ENCODE measurements around the gene SRD5A2. TPM values are rescaled to one million over a fixed set of nuclear protein-coding genes. Genes with fewer than 3 reads are reported as not detected.

The SRD5A2 gene
- total RNA-seq, 3 donors from 2014 or later = 0.32 to 0.33 TPM; not detected in 1

DNA sequence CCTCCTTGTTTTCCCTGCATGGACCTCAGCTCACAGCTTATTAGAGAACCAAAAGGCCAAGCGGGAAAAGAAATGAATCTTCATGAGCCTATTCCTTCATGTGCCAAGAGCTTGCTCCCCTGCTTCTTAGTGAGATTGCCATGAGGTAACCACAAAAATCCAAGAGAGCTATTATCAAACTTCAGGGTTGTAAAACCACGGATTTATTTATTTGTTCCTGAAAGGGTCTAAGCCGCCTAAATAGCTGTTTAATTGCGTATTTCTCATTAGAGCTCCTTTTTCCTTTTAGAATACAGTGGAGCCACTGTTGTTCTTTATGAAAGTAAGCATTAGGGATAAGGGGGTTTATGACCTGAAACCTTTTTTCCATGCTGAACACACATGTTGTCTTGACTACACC, 58.0 kb downstream of the SRD5A2 start:
- no peak for DNase-seq (ENCODE audit: low spot score in 2 of 2)
- Histone ChIP-seq H3K27me3 (no peaks in the 10 kb centered on the region), H3K36me3 (no peaks in the 10 kb centered on the region), H3K4me3 (no peak overlapping the region), H3K9me3 (no peaks in the 10 kb centered on the region), H3K27ac (no peak overlapping the region), H3K4me1 (no peaks in the 10 kb centered on the region)
- TF ChIP-seq POLR2A (IDR thresholded peaks at IDR 0.05) (no peak), POLR2AphosphoS5 (IDR thresholded peaks at IDR 0.05) (no peak)
- TF ChIP-seq, protein P1, sequence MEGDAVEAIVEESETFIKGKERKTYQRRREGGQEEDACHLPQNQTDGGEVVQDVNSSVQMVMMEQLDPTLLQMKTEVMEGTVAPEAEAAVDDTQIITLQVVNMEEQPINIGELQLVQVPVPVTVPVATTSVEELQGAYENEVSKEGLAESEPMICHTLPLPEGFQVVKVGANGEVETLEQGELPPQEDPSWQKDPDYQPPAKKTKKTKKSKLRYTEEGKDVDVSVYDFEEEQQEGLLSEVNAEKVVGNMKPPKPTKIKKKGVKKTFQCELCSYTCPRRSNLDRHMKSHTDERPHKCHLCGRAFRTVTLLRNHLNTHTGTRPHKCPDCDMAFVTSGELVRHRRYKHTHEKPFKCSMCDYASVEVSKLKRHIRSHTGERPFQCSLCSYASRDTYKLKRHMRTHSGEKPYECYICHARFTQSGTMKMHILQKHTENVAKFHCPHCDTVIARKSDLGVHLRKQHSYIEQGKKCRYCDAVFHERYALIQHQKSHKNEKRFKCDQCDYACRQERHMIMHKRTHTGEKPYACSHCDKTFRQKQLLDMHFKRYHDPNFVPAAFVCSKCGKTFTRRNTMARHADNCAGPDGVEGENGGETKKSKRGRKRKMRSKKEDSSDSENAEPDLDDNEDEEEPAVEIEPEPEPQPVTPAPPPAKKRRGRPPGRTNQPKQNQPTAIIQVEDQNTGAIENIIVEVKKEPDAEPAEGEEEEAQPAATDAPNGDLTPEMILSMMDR (IDR thresholded peaks at IDR 0.05) = no peak
- intact Hi-C loops (cut with DNase I; ENCODE audit: low total_unique reads) = no loop called here

DNA sequence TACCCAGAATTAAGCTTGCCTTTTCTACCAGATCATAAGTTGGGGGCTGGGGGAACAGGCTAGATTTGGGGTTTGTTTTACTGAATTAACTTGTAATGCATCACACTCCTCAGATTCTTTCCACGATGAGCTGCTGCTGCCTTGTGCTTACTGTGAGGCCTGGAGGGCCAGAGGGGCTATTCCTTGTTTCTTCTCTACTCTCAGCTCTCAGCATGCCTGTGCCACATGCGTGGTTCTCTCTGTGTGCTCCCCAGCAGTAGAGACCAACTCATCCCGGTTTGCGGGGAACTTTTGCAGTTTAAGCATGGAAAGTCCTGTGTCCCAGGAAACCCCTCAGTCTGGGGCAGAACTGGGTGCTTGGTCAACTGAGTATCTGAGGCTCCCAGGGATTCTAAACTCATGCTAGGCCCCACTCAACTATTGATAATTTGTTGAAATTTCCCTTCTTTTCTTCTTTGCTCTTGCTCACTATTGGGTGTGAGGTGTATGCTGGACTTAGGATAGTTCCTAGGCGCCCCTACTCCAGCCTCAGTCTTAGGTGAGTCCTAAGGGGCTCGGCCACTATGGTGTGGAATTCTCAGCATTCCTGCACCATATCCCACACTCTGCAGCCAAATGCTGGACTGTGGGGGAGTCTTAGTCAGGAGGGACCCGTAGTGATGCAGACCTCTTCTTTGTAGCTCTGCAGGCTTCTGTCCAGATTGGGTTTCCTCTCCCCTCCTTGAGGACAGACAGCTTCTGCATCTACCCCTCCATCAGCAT, 63.1 kb downstream of the SRD5A2 start:
- H3K27me3 ChIP-seq = no peaks in the 10 kb centered on the region
- TF ChIP-seq POLR2A (IDR thresholded peaks at IDR 0.05) (no peak), POLR2AphosphoS5 (IDR thresholded peaks at IDR 0.05) (no peak)
- TF ChIP-seq, protein P1 (IDR thresholded peaks at IDR 0.05) = no peak
- H3K27ac ChIP-seq = no peak overlapping the region
- H3K36me3 ChIP-seq = no peaks in the 10 kb centered on the region
- no peaks in the 10 kb centered on the region for H3K4me1 ChIP-seq
- no peak overlapping the region for H3K4me3 ChIP-seq
- intact Hi-C loops (cut with DNase I; ENCODE audit: low total_unique reads) = no loop called here
- no peak for DNase-seq (ENCODE audit: low spot score in 2 of 2)
- H3K9me3 ChIP-seq = no peaks in the 10 kb centered on the region

DNA sequence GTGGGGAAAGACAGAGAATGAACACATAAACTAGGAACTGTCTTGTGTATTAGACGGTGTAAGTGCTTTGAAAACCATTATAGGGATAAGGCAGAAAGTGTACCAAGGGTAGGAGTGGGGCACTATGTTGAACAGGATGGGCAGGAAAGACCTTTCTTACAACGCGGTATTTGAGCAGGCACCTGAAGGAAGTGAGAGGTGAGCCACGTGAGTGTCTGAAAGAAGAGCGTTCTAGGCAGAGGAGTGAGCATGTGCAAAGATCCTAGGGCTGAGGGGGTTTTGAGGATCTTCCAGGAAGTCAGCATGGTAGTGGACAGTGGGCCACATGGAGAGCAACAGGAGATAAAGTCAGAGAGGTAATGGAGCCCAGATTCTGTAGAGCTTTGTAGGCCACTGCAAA, 65.2 kb downstream of the SRD5A2 start:
- Histone ChIP-seq H3K9me3 (no peaks in the 10 kb centered on the region), H3K36me3 (no peaks in the 10 kb centered on the region), H3K27ac (no peak overlapping the region), H3K4me3 (no peak overlapping the region), H3K4me1 (no peaks in the 10 kb centered on the region), H3K27me3 (no peaks in the 10 kb centered on the region)
- DNase-seq (ENCODE audit: low spot score in 2 of 2) = no peak
- intact Hi-C loops (cut with DNase I; ENCODE audit: low total_unique reads) = no loop called here
- TF ChIP-seq, protein P1 (IDR thresholded peaks at IDR 0.05) = no peak
- no peak for TF ChIP-seq POLR2AphosphoS5 (IDR thresholded peaks at IDR 0.05)
- no peak for TF ChIP-seq POLR2A (IDR thresholded peaks at IDR 0.05)

DNA sequence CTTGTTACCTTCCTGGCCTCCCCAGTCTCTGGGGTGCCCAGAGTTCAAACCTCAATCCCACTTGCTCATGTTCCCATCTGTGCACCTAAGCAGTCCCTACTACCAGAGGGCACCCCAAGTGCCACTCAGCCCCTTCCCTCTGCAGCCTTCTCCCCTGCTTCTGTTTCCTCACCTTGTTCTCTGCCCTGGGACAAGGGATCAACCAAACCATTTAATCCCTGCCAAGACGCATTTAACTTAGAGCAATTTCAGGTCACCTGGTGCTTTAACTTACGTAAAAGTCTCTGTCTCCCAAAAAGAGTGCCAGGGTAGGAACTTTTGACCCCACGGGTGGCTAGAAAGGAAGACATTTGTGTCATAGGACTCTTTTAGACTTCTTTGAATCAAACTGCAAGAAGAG, 67.2 kb downstream of the SRD5A2 start:
- TF ChIP-seq POLR2AphosphoS5 (IDR thresholded peaks at IDR 0.05) = no peak
- Histone ChIP-seq H3K4me3 (no peak overlapping the region), H3K27me3 (no peaks in the 10 kb centered on the region), H3K9me3 (no peaks in the 10 kb centered on the region), H3K4me1 (no peaks in the 10 kb centered on the region), H3K36me3 (no peaks in the 10 kb centered on the region), H3K27ac (no peak overlapping the region)
- intact Hi-C loops (cut with DNase I; ENCODE audit: low total_unique reads) = no loop called here
- DNase-seq (ENCODE audit: low spot score in 2 of 2) = no peak

DNA sequence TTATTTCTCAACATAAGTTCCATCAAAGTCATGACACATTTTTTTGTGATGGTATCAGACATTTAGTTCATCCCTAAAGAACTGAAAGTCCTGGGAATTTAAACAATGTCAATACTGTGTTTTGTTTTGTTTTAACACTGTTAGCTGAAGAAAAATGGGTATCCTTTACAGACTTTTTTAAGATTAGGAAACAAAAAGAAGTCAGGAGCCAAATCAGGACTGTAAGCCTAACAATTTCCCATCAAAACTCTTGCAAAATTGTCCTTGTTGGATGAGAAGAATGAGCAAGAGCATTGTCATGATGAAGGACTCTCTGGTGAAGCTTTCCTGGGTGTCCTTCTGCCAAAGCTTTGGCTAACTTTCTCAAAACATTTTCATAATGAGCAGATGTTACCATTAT, 69.4 kb downstream of the SRD5A2 start:
- Histone ChIP-seq H3K36me3 (no peaks in the 10 kb centered on the region), H3K9me3 (no peaks in the 10 kb centered on the region), H3K4me1 (no peaks in the 10 kb centered on the region), H3K27ac (no peak overlapping the region), H3K27me3 (no peaks in the 10 kb centered on the region), H3K4me3 (no peak overlapping the region)
- DNase-seq (ENCODE audit: low spot score in 2 of 2) = no peak
- TF ChIP-seq POLR2AphosphoS5 (IDR thresholded peaks at IDR 0.05) = no peak
- TF ChIP-seq, protein P1 (IDR thresholded peaks at IDR 0.05) = no peak
- intact Hi-C loops (cut with DNase I; ENCODE audit: low total_unique reads) = no loop called here

All from breast epithelium (tissue), 4 donors.